H9 (cell line): Measurements from ENCODE around the gene AATK. TPM values are rescaled to one million over a fixed set of nuclear protein-coding genes. Genes with fewer than 3 reads are reported as not detected.

Source experiments
- DNase-seq: peaks from one replicate; pipeline ENCODE4 v3.0.0-alpha.2; 2017
- H2AFZ ChIP-seq: one replicate; pipeline ENCODE4 v1.6.1; 2013; ENCODE audit warnings: mild to moderate bottlenecking, low read length, control low read depth, moderate library complexity
- H2AK5ac ChIP-seq: 2 replicates; pipeline ENCODE4 v1.6.1; 2013; ENCODE audit warnings: low read length, control low read depth, mixed read lengths; ENCODE audit not compliant: insufficient read length
- H2BK120ac ChIP-seq: one replicate; pipeline ENCODE4 v1.6.1; 2013; ENCODE audit warnings: low read depth, mild to moderate bottlenecking, low read length, control low read depth, inconsistent platforms; ENCODE audit not compliant: poor library complexity, severe bottlenecking
- H2BK12ac ChIP-seq: 2 replicates; pipeline ENCODE4 v1.6.1; 2013; ENCODE audit warnings: low read length, control low read depth, mixed read lengths, low read depth; ENCODE audit not compliant: insufficient read length
- H2BK15ac ChIP-seq: 2 replicates; pipeline ENCODE4 v1.6.1; 2013; ENCODE audit warnings: low read depth, low read length, control low read depth
- H2BK20ac ChIP-seq: one replicate; pipeline ENCODE4 v1.6.1; 2013; ENCODE audit warnings: low read depth, mild to moderate bottlenecking, low read length, control low read depth, inconsistent platforms; ENCODE audit not compliant: poor library complexity, severe bottlenecking
- H2BK5ac ChIP-seq: 2 replicates; pipeline ENCODE4 v1.6.1; 2013; ENCODE audit warnings: low read length, control low read depth, mixed read lengths; ENCODE audit not compliant: insufficient read length
- H3K14ac ChIP-seq: 2 replicates; pipeline ENCODE4 v1.6.1; 2013; ENCODE audit warnings: low read length, control low read depth; ENCODE audit not compliant: insufficient read depth
- H3K18ac ChIP-seq: 2 replicates; pipeline ENCODE4 v1.6.1; 2013; ENCODE audit warnings: low read depth, mild to moderate bottlenecking, mixed read lengths, low read length, control low read depth; ENCODE audit not compliant: insufficient read length
- H3K23ac ChIP-seq: 2 replicates; pipeline ENCODE4 v1.6.1; 2013; ENCODE audit warnings: low read length, control low read depth, mixed read lengths, low read depth; ENCODE audit not compliant: insufficient read length
- H3K23me2 ChIP-seq: 2 replicates; pipeline ENCODE4 v1.6.1; 2013; ENCODE audit warnings: low read depth, mild to moderate bottlenecking, mixed read lengths, low read length, control low read depth; ENCODE audit not compliant: insufficient read length, poor library complexity, severe bottlenecking
- H3K27ac ChIP-seq: 2 replicates; pipeline ENCODE4 v1.5.1; 2013; ENCODE audit warnings: low read length, control low read depth, mixed read lengths, low read depth; ENCODE audit not compliant: insufficient read length
- H3K27me3 ChIP-seq: 2 replicates; pipeline ENCODE4 v1.6.1; 2013; ENCODE audit warnings: low read length, control low read depth, inconsistent platforms; ENCODE audit not compliant: insufficient read depth
- H3K4ac ChIP-seq: 2 replicates; pipeline ENCODE4 v1.6.1; 2013; ENCODE audit warnings: low read depth, mild to moderate bottlenecking, control low read depth, inconsistent platforms, low read length, moderate library complexity
- H3K4me1 ChIP-seq: 2 replicates; pipeline ENCODE4 v1.6.1; 2013; ENCODE audit warnings: low read length, control low read depth, inconsistent platforms; ENCODE audit not compliant: insufficient read depth
- H3K4me2 ChIP-seq: 2 replicates; pipeline ENCODE4 v1.6.1; 2013; ENCODE audit warnings: low read length, control low read depth, mixed read lengths; ENCODE audit not compliant: insufficient read length, insufficient read depth
- H3K56ac ChIP-seq: 2 replicates; pipeline ENCODE4 v1.6.1; 2013; ENCODE audit warnings: low read depth, mild to moderate bottlenecking, mixed read lengths, low read length, control low read depth; ENCODE audit not compliant: insufficient read length
- H3K79me1 ChIP-seq: 2 replicates; pipeline ENCODE4 v1.6.1; 2013; ENCODE audit warnings: low read depth, mild to moderate bottlenecking, moderate library complexity, low read length, control low read depth, inconsistent platforms; ENCODE audit not compliant: insufficient read depth, poor library complexity, severe bottlenecking
- H3K79me2 ChIP-seq: 2 replicates; pipeline ENCODE4 v1.6.1; 2013; ENCODE audit warnings: low read length, control low read depth, inconsistent platforms; ENCODE audit not compliant: insufficient read depth
- H3K9ac ChIP-seq: 2 replicates; pipeline ENCODE4 v1.6.1; 2013; ENCODE audit warnings: low read length, control low read depth, mixed read lengths; ENCODE audit not compliant: insufficient read length; ENCODE audit errors: extremely low read depth
- H3K9me3 ChIP-seq: one replicate; pipeline ENCODE4 v1.6.1; 2013; ENCODE audit warnings: low read depth, low read length, inconsistent platforms; ENCODE audit not compliant: control insufficient read depth
- H3T11ph ChIP-seq: one replicate; pipeline ENCODE4 v1.6.1; 2013; ENCODE audit warnings: mild to moderate bottlenecking, low read length, control low read depth, inconsistent platforms
- H4K20me1 ChIP-seq: one replicate; pipeline ENCODE4 v1.6.1; 2013; ENCODE audit not compliant: control insufficient read depth, insufficient read length, insufficient read depth
- H4K5ac ChIP-seq: 2 replicates; pipeline ENCODE4 v1.6.1; 2013; ENCODE audit warnings: low read depth, mild to moderate bottlenecking, mixed read lengths, low read length, control low read depth; ENCODE audit not compliant: insufficient read length
- H4K8ac ChIP-seq: replicated peaks from 2 replicates; pipeline ENCODE4 v1.6.1; 2013; ENCODE audit warnings: low read length, control low read depth, mixed read lengths, low read depth; ENCODE audit not compliant: insufficient read length
- H4K91ac ChIP-seq: 2 replicates; pipeline ENCODE4 v1.6.1; 2013; ENCODE audit warnings: low read depth, mild to moderate bottlenecking, moderate library complexity, mixed read lengths, low read length, control low read depth; ENCODE audit not compliant: insufficient read length
- H3K27ac Mint-ChIP-seq, 3 experiments: 2 replicates in 2 of 3; 3 replicates in 1 of 3; pipeline ENCODE4 v1.8.0; 2020 to 2021; ENCODE audit warnings: mixed read lengths in 3 of 3, mild to moderate bottlenecking in 1 of 3, moderate library complexity in 1 of 3
- H3K27me3 Mint-ChIP-seq: 2 replicates; pipeline ENCODE4 v1.8.0; 2021; ENCODE audit warnings: low read depth, mild to moderate bottlenecking, moderate library complexity, mixed read lengths
- H3K36me3 Mint-ChIP-seq, 3 experiments: 2 replicates in 2 of 3; 3 replicates in 1 of 3; pipeline ENCODE4 v1.8.0; 2020 to 2021; ENCODE audit warnings: low read depth in 3 of 3, mixed read lengths in 3 of 3; ENCODE audit not compliant: insufficient read depth in 1 of 3
- H3K4me1 Mint-ChIP-seq, 2 experiments: 2 replicates each; pipeline ENCODE4 v1.8.0; 2020; ENCODE audit warnings: mixed read lengths in 2 of 2
- H3K4me3 Mint-ChIP-seq, 2 experiments: 2 replicates in 1 of 2; 3 replicates in 1 of 2; pipeline ENCODE4 v1.8.0; 2020 to 2021; ENCODE audit warnings: mild to moderate bottlenecking in 2 of 2, mixed read lengths in 2 of 2, moderate library complexity in 1 of 2
- H3K9me3 Mint-ChIP-seq, 2 experiments: 2 replicates in 1 of 2; 3 replicates in 1 of 2; pipeline ENCODE4 v1.8.0; 2020; ENCODE audit warnings: mild to moderate bottlenecking in 2 of 2, mixed read lengths in 2 of 2, moderate library complexity in 1 of 2
- CTCF ChIP-seq: fragments of 200-600 bp; sonication (generic); conservative IDR thresholded peaks from 3 replicates; pipeline ENCODE4 v1.8.0; 2021; ENCODE audit warnings: antibody characterized with exemption, mild to moderate bottlenecking
- WGBS: extraction: QIAGEN DNeasy Blood & Tissue Kit; methylation state at CpG from one replicate; pipeline ENCODE4 v1.1.7; 2013; ENCODE audit warnings: missing lambda C conversion rate, low lambda C conversion rate, mixed read lengths; ENCODE audit not compliant: insufficient read length; ENCODE audit errors: extremely low coverage; 5-methylcytosine and 5-hydroxymethylcytosine counted together
- total RNA-seq: library from RNA; stranded (reverse); gene quantifications from 2 replicates; pipeline ENCODE4 v1.2.1, GENCODE V29; 2021

AATK gene
- total RNA-seq, 1 experiment from 2014 or later, result 2.4 TPM

GRCh38 chr17:81193470-81194224 is 27.6 kb upstream of the AATK start:
- H3K4me1 Mint-ChIP-seq, result no peaks in the 10 kb centered on the region
- no peak overlapping the region for H3K4me3 Mint-ChIP-seq
- H3K4ac ChIP-seq, result no peak overlapping the region
- no peak overlapping the region for H3K23ac ChIP-seq
- no peaks in the 10 kb centered on the region for H3K9me3 ChIP-seq
- H4K5ac ChIP-seq, result no peak overlapping the region
- H2BK120ac ChIP-seq, result no peak overlapping the region
- no peak overlapping the region for H3K27ac Mint-ChIP-seq
- no peak overlapping the region for H3T11ph ChIP-seq
- no peak overlapping the region for H2BK15ac ChIP-seq
- no peak overlapping the region for H3K56ac ChIP-seq
- no peaks in the 10 kb centered on the region for H3K27me3 Mint-ChIP-seq
- no peaks in the 10 kb centered on the region for H4K20me1 ChIP-seq
- H4K91ac ChIP-seq, result no peak overlapping the region
- no peaks in the 10 kb centered on the region for H3K23me2 ChIP-seq
- H2BK5ac ChIP-seq, result no peak overlapping the region
- H3K79me2 ChIP-seq, result no peaks in the 10 kb centered on the region
- no peak for TF ChIP-seq CTCF
- peaks cover 0 to 17% (median 9%) of the 10 kb centered on the region in 3 experiments; a peak in 6 of 7 replicates for H3K36me3 Mint-ChIP-seq
- H2BK20ac ChIP-seq, result no peak overlapping the region
- H3K79me1 ChIP-seq, result no peaks in the 10 kb centered on the region
- H3K4me2 ChIP-seq, result no peak overlapping the region
- no peak overlapping the region for H3K14ac ChIP-seq
- H3K4me1 ChIP-seq, result no peaks in the 10 kb centered on the region
- no peaks in the 10 kb centered on the region for H3K9me3 Mint-ChIP-seq
- no peak overlapping the region for H2BK12ac ChIP-seq
- no peaks in the 10 kb centered on the region for H3K27me3 ChIP-seq
- no peak for DNase-seq
- no peak overlapping the region for H4K8ac ChIP-seq
- no CpG with 5 or more reads among the region's 38 CpGs for WGBS
- no peak overlapping the region for H2AK5ac ChIP-seq
- no peak overlapping the region for H3K9ac ChIP-seq
- no peak overlapping the region for H2AFZ ChIP-seq
- H3K18ac ChIP-seq, result no peak overlapping the region
- H3K27ac ChIP-seq, result no peak overlapping the region
